H9 (cell line): ENCODE data around the gene AGT. TPM values are rescaled to one million over a fixed set of nuclear protein-coding genes. Genes with fewer than 3 reads are reported as not detected.

ENCODE experiments used
- DNase-seq: peaks from one replicate; pipeline ENCODE4 v3.0.0-alpha.2; 2017
- H2AFZ ChIP-seq: one replicate; pipeline ENCODE4 v1.6.1; 2013; ENCODE audit warnings: mild to moderate bottlenecking, low read length, control low read depth, moderate library complexity
- H2AK5ac ChIP-seq: 2 replicates; pipeline ENCODE4 v1.6.1; 2013; ENCODE audit warnings: low read length, control low read depth, mixed read lengths; ENCODE audit not compliant: insufficient read length
- H2BK120ac ChIP-seq: one replicate; pipeline ENCODE4 v1.6.1; 2013; ENCODE audit warnings: low read depth, mild to moderate bottlenecking, low read length, control low read depth, inconsistent platforms; ENCODE audit not compliant: poor library complexity, severe bottlenecking
- H2BK12ac ChIP-seq: 2 replicates; pipeline ENCODE4 v1.6.1; 2013; ENCODE audit warnings: low read length, control low read depth, mixed read lengths, low read depth; ENCODE audit not compliant: insufficient read length
- H2BK15ac ChIP-seq: 2 replicates; pipeline ENCODE4 v1.6.1; 2013; ENCODE audit warnings: low read depth, low read length, control low read depth
- H2BK20ac ChIP-seq: one replicate; pipeline ENCODE4 v1.6.1; 2013; ENCODE audit warnings: low read depth, mild to moderate bottlenecking, low read length, control low read depth, inconsistent platforms; ENCODE audit not compliant: poor library complexity, severe bottlenecking
- H2BK5ac ChIP-seq: 2 replicates; pipeline ENCODE4 v1.6.1; 2013; ENCODE audit warnings: low read length, control low read depth, mixed read lengths; ENCODE audit not compliant: insufficient read length
- H3K14ac ChIP-seq: 2 replicates; pipeline ENCODE4 v1.6.1; 2013; ENCODE audit warnings: low read length, control low read depth; ENCODE audit not compliant: insufficient read depth
- H3K18ac ChIP-seq: 2 replicates; pipeline ENCODE4 v1.6.1; 2013; ENCODE audit warnings: low read depth, mild to moderate bottlenecking, mixed read lengths, low read length, control low read depth; ENCODE audit not compliant: insufficient read length
- H3K23ac ChIP-seq: 2 replicates; pipeline ENCODE4 v1.6.1; 2013; ENCODE audit warnings: low read length, control low read depth, mixed read lengths, low read depth; ENCODE audit not compliant: insufficient read length
- H3K23me2 ChIP-seq: 2 replicates; pipeline ENCODE4 v1.6.1; 2013; ENCODE audit warnings: low read depth, mild to moderate bottlenecking, mixed read lengths, low read length, control low read depth; ENCODE audit not compliant: insufficient read length, poor library complexity, severe bottlenecking
- H3K27ac ChIP-seq: 2 replicates; pipeline ENCODE4 v1.5.1; 2013; ENCODE audit warnings: low read length, control low read depth, mixed read lengths, low read depth; ENCODE audit not compliant: insufficient read length
- H3K27me3 ChIP-seq: 2 replicates; pipeline ENCODE4 v1.6.1; 2013; ENCODE audit warnings: low read length, control low read depth, inconsistent platforms; ENCODE audit not compliant: insufficient read depth
- H3K4ac ChIP-seq: 2 replicates; pipeline ENCODE4 v1.6.1; 2013; ENCODE audit warnings: low read depth, mild to moderate bottlenecking, control low read depth, inconsistent platforms, low read length, moderate library complexity
- H3K4me1 ChIP-seq: 2 replicates; pipeline ENCODE4 v1.6.1; 2013; ENCODE audit warnings: low read length, control low read depth, inconsistent platforms; ENCODE audit not compliant: insufficient read depth
- H3K4me2 ChIP-seq: 2 replicates; pipeline ENCODE4 v1.6.1; 2013; ENCODE audit warnings: low read length, control low read depth, mixed read lengths; ENCODE audit not compliant: insufficient read length, insufficient read depth
- H3K56ac ChIP-seq: 2 replicates; pipeline ENCODE4 v1.6.1; 2013; ENCODE audit warnings: low read depth, mild to moderate bottlenecking, mixed read lengths, low read length, control low read depth; ENCODE audit not compliant: insufficient read length
- H3K79me1 ChIP-seq: 2 replicates; pipeline ENCODE4 v1.6.1; 2013; ENCODE audit warnings: low read depth, mild to moderate bottlenecking, moderate library complexity, low read length, control low read depth, inconsistent platforms; ENCODE audit not compliant: insufficient read depth, poor library complexity, severe bottlenecking
- H3K79me2 ChIP-seq: 2 replicates; pipeline ENCODE4 v1.6.1; 2013; ENCODE audit warnings: low read length, control low read depth, inconsistent platforms; ENCODE audit not compliant: insufficient read depth
- H3K9ac ChIP-seq: 2 replicates; pipeline ENCODE4 v1.6.1; 2013; ENCODE audit warnings: low read length, control low read depth, mixed read lengths; ENCODE audit not compliant: insufficient read length; ENCODE audit errors: extremely low read depth
- H3K9me3 ChIP-seq: one replicate; pipeline ENCODE4 v1.6.1; 2013; ENCODE audit warnings: low read depth, low read length, inconsistent platforms; ENCODE audit not compliant: control insufficient read depth
- H3T11ph ChIP-seq: one replicate; pipeline ENCODE4 v1.6.1; 2013; ENCODE audit warnings: mild to moderate bottlenecking, low read length, control low read depth, inconsistent platforms
- H4K20me1 ChIP-seq: one replicate; pipeline ENCODE4 v1.6.1; 2013; ENCODE audit not compliant: control insufficient read depth, insufficient read length, insufficient read depth
- H4K5ac ChIP-seq: 2 replicates; pipeline ENCODE4 v1.6.1; 2013; ENCODE audit warnings: low read depth, mild to moderate bottlenecking, mixed read lengths, low read length, control low read depth; ENCODE audit not compliant: insufficient read length
- H4K8ac ChIP-seq: replicated peaks from 2 replicates; pipeline ENCODE4 v1.6.1; 2013; ENCODE audit warnings: low read length, control low read depth, mixed read lengths, low read depth; ENCODE audit not compliant: insufficient read length
- H4K91ac ChIP-seq: 2 replicates; pipeline ENCODE4 v1.6.1; 2013; ENCODE audit warnings: low read depth, mild to moderate bottlenecking, moderate library complexity, mixed read lengths, low read length, control low read depth; ENCODE audit not compliant: insufficient read length
- H3K27ac Mint-ChIP-seq, 3 experiments: 2 replicates in 2 of 3; 3 replicates in 1 of 3; pipeline ENCODE4 v1.8.0; 2020 to 2021; ENCODE audit warnings: mixed read lengths in 3 of 3, mild to moderate bottlenecking in 1 of 3, moderate library complexity in 1 of 3
- H3K27me3 Mint-ChIP-seq: 2 replicates; pipeline ENCODE4 v1.8.0; 2021; ENCODE audit warnings: low read depth, mild to moderate bottlenecking, moderate library complexity, mixed read lengths
- H3K36me3 Mint-ChIP-seq, 3 experiments: 2 replicates in 2 of 3; 3 replicates in 1 of 3; pipeline ENCODE4 v1.8.0; 2020 to 2021; ENCODE audit warnings: low read depth in 3 of 3, mixed read lengths in 3 of 3; ENCODE audit not compliant: insufficient read depth in 1 of 3
- H3K4me1 Mint-ChIP-seq, 2 experiments: 2 replicates each; pipeline ENCODE4 v1.8.0; 2020; ENCODE audit warnings: mixed read lengths in 2 of 2
- H3K4me3 Mint-ChIP-seq, 2 experiments: 2 replicates in 1 of 2; 3 replicates in 1 of 2; pipeline ENCODE4 v1.8.0; 2020 to 2021; ENCODE audit warnings: mild to moderate bottlenecking in 2 of 2, mixed read lengths in 2 of 2, moderate library complexity in 1 of 2
- H3K9me3 Mint-ChIP-seq, 2 experiments: 2 replicates in 1 of 2; 3 replicates in 1 of 2; pipeline ENCODE4 v1.8.0; 2020; ENCODE audit warnings: mild to moderate bottlenecking in 2 of 2, mixed read lengths in 2 of 2, moderate library complexity in 1 of 2
- WGBS: extraction: QIAGEN DNeasy Blood & Tissue Kit; methylation state at CpG from one replicate; pipeline ENCODE4 v1.1.7; 2013; ENCODE audit warnings: missing lambda C conversion rate, low lambda C conversion rate, mixed read lengths; ENCODE audit not compliant: insufficient read length; ENCODE audit errors: extremely low coverage; 5-methylcytosine and 5-hydroxymethylcytosine counted together
- total RNA-seq: library from RNA; stranded (reverse); gene quantifications from 2 replicates; pipeline ENCODE4 v1.2.1, GENCODE V29; 2021
- TF ChIP-seq, protein P1 (sequence below): fragments of 200-600 bp; sonication (generic); conservative IDR thresholded peaks from 3 replicates; pipeline ENCODE4 v1.8.0; 2021; ENCODE audit warnings: antibody characterized with exemption, mild to moderate bottlenecking

Gene AGT
- total RNA-seq, 1 experiment from 2014 or later: not detected

- no peak overlapping the region for H3K56ac ChIP-seq
- no peak overlapping the region; a peak in 1 of 7 replicates for H3K27ac Mint-ChIP-seq
- H3K27ac ChIP-seq: no peak overlapping the region
- H3K14ac ChIP-seq: no peak overlapping the region
- no peak overlapping the region for H2BK12ac ChIP-seq
- H2BK5ac ChIP-seq: no peak overlapping the region
- no peaks in the 10 kb centered on the region for H4K20me1 ChIP-seq
- TF ChIP-seq, protein P1, sequence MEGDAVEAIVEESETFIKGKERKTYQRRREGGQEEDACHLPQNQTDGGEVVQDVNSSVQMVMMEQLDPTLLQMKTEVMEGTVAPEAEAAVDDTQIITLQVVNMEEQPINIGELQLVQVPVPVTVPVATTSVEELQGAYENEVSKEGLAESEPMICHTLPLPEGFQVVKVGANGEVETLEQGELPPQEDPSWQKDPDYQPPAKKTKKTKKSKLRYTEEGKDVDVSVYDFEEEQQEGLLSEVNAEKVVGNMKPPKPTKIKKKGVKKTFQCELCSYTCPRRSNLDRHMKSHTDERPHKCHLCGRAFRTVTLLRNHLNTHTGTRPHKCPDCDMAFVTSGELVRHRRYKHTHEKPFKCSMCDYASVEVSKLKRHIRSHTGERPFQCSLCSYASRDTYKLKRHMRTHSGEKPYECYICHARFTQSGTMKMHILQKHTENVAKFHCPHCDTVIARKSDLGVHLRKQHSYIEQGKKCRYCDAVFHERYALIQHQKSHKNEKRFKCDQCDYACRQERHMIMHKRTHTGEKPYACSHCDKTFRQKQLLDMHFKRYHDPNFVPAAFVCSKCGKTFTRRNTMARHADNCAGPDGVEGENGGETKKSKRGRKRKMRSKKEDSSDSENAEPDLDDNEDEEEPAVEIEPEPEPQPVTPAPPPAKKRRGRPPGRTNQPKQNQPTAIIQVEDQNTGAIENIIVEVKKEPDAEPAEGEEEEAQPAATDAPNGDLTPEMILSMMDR: no peak
- H3K27me3 ChIP-seq: no peaks in the 10 kb centered on the region
- peaks cover 54 to 70% of the 10 kb centered on the region in 2 experiments for H3K4me1 Mint-ChIP-seq
- no peaks in the 10 kb centered on the region for H3K79me1 ChIP-seq
- H3K23me2 ChIP-seq: no peaks in the 10 kb centered on the region
- H3K79me2 ChIP-seq: no peaks in the 10 kb centered on the region
- H2BK15ac ChIP-seq: no peak overlapping the region
- H3K36me3 Mint-ChIP-seq: no peaks in the 10 kb centered on the region
- no peak overlapping the region; a peak in 1 of 5 replicates for H3K4me3 Mint-ChIP-seq
- no peak overlapping the region for H4K5ac ChIP-seq
- no peak overlapping the region for H4K91ac ChIP-seq
- no CpG with 5 or more reads among the region's 12 CpGs for whole genome bisulfite sequencing
- DNase-seq: no peak
- H3K9ac ChIP-seq: no peak overlapping the region
- no peak overlapping the region for H3K4me2 ChIP-seq
- no peak overlapping the region for H2BK120ac ChIP-seq
- no peaks in the 10 kb centered on the region for H3K9me3 Mint-ChIP-seq
- peaks cover 4% of the 10 kb centered on the region; the same call in 1 of the 2 replicates for H3K4me1 ChIP-seq
- H2BK20ac ChIP-seq: no peak overlapping the region
- H3T11ph ChIP-seq: no peak overlapping the region
- no peak overlapping the region for H3K23ac ChIP-seq
- H4K8ac ChIP-seq: no peak overlapping the region
- no peak overlapping the region for H2AK5ac ChIP-seq
- H3K9me3 ChIP-seq: no peaks in the 10 kb centered on the region
- no peak overlapping the region for H3K18ac ChIP-seq
- H3K27me3 Mint-ChIP-seq: peaks cover 11% of the 10 kb centered on the region
- no peak overlapping the region for H2AFZ ChIP-seq
- no peak overlapping the region for H3K4ac ChIP-seq
Measured at GRCh38 chr1:230749150-230749549, 35.2 kb upstream of the AGT start.
